ENCODE results near the gene SOX9. TPM values are rescaled to one million over a fixed set of nuclear protein-coding genes. Genes with fewer than 3 reads are reported as not detected.
A peak's percentile ranks its signal among the peaks of the same experiment; 100 is the strongest.

SOX9 gene
- total RNA-seq, 1 donor, result 1.7 TPM

DNA sequence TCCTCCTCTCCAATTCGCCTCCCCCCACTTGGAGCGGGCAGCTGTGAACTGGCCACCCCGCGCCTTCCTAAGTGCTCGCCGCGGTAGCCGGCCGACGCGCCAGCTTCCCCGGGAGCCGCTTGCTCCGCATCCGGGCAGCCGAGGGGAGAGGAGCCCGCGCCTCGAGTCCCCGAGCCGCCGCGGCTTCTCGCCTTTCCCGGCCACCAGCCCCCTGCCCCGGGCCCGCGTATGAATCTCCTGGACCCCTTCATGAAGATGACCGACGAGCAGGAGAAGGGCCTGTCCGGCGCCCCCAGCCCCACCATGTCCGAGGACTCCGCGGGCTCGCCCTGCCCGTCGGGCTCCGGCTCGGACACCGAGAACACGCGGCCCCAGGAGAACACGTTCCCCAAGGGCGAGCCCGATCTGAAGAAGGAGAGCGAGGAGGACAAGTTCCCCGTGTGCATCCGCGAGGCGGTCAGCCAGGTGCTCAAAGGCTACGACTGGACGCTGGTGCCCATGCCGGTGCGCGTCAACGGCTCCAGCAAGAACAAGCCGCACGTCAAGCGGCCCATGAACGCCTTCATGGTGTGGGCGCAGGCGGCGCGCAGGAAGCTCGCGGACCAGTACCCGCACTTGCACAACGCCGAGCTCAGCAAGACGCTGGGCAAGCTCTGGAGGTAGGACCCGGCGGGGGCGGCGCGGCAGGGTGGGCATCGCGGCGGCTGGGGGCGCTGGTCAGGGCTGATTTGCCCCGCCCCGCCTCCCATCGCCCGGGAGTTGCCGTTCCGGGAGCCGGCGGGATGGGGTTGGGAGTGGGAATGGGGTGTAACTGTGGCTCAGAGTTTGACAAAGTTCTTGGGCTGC, 567 bp downstream of the SOX9 start:
- no peak for TF ChIP-seq CTCF (IDR thresholded peaks at IDR 0.05; ENCODE audit: insufficient read depth, low read depth, low read length)
- H3K4me3 ChIP-seq (ENCODE audit: low read depth, low read length), result peak overlapping the region; percentile 83
- DNase-seq (ENCODE audit: low read depth), result peak; percentile 74

DNA sequence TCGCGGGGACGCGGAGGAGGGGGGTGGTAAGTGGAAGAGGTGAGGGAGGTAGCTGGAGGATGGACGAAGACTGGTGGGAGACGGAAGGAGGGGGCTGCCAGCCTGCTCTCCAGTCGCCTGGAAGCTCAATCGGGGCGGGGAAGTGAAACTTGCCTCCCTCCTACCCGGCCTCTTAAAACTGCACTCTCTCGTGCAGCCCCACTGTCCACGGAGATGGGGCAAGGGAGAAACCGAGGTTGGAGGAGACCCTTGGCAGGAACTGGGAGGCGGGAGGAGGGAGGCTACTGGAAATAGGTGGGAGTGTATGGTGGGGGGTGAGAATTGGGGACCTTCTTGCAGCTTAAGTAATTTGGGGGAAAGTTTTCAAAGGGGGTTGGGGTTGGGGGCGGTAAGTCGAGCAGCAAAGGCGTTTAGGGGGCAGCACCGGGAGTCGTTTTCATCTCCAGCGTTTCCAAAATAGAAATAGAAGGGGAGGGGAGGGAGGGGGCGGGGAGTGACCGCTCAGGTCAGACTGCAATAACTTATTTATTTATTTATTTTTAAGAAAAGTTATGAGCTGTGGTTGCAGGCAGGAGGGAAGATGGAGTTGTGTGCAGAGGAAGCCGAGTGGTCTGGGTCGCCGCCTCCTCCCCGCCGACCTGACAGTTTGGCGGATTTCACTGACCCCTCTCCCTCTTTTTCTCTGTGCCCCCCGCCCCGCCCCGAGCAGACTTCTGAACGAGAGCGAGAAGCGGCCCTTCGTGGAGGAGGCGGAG, 1.4 kb downstream of the SOX9 start:
- H3K4me3 ChIP-seq (ENCODE audit: low read depth, low read length), result peak overlapping the region; percentile 83
- no peak for TF ChIP-seq CTCF (IDR thresholded peaks at IDR 0.05; ENCODE audit: insufficient read depth, low read depth, low read length)
- peak; percentile 39 for DNase-seq (ENCODE audit: low read depth)

DNA sequence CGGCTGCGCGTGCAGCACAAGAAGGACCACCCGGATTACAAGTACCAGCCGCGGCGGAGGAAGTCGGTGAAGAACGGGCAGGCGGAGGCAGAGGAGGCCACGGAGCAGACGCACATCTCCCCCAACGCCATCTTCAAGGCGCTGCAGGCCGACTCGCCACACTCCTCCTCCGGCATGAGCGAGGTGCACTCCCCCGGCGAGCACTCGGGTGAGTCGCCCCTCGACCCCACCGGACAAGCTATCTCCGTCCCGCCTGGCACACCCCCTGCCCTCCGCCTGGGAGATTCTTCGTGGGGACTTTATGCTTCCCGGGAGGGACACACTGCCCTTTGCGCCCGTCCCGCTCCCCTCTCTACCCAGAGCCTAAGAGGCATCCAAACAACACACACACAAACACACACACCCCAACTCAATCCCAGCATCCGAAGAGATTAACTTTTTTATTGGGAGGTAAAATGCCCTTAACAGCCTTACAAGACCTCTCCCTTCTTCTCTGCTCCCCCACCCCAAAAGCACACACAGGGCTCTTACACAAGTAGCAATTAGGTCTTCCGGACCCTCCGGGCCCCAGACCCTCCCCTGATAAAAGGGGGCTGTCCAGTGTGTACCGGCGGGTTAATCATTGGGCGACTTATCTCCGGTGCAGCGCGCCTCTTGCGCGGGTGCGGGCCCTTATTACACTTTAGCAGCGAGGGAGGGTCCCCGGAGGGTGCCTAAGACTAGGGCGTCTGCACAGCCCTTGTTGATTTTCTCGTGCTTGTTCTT, 2.1 kb downstream of the SOX9 start:
- H3K4me3 ChIP-seq (ENCODE audit: low read depth, low read length), result peak overlapping the region; percentile 83
- TF ChIP-seq CTCF (IDR thresholded peaks at IDR 0.05; ENCODE audit: insufficient read depth, low read depth, low read length), result no peak
- DNase-seq (ENCODE audit: low read depth), result peak; percentile 63

- no peak for DNase-seq (ENCODE audit: low read depth)
- TF ChIP-seq CTCF (IDR thresholded peaks at IDR 0.05; ENCODE audit: insufficient read depth, low read depth, low read length), result no peak
- H3K4me3 ChIP-seq (ENCODE audit: low read depth, low read length), result peak overlapping the region; percentile 83
Observed at GRCh38 chr17:72123530-72124437, 3.0 kb downstream of the SOX9 start.

GRCh38 chr17:72124438-72124775, 3.6 kb downstream of the SOX9 start:
- TF ChIP-seq CTCF (IDR thresholded peaks at IDR 0.05; ENCODE audit: insufficient read depth, low read depth, low read length), result no peak
- H3K4me3 ChIP-seq (ENCODE audit: low read depth, low read length), result no peak overlapping the region
- no peak for DNase-seq (ENCODE audit: low read depth)

GRCh38 chr17:72125226-72125651, 4.4 kb downstream of the SOX9 start:
- TF ChIP-seq CTCF (IDR thresholded peaks at IDR 0.05; ENCODE audit: insufficient read depth, low read depth, low read length), result no peak
- H3K4me3 ChIP-seq (ENCODE audit: low read depth, low read length), result no peak overlapping the region
- DNase-seq (ENCODE audit: low read depth), result no peak

Data from fibroblast of villous mesenchyme (primary cell).